ENCODE data around the gene C18orf63.

- TF ChIP-seq, protein P1, sequence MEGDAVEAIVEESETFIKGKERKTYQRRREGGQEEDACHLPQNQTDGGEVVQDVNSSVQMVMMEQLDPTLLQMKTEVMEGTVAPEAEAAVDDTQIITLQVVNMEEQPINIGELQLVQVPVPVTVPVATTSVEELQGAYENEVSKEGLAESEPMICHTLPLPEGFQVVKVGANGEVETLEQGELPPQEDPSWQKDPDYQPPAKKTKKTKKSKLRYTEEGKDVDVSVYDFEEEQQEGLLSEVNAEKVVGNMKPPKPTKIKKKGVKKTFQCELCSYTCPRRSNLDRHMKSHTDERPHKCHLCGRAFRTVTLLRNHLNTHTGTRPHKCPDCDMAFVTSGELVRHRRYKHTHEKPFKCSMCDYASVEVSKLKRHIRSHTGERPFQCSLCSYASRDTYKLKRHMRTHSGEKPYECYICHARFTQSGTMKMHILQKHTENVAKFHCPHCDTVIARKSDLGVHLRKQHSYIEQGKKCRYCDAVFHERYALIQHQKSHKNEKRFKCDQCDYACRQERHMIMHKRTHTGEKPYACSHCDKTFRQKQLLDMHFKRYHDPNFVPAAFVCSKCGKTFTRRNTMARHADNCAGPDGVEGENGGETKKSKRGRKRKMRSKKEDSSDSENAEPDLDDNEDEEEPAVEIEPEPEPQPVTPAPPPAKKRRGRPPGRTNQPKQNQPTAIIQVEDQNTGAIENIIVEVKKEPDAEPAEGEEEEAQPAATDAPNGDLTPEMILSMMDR (IDR thresholded peaks at IDR 0.05): no peak
- no peak for TF ChIP-seq POLR2AphosphoS5 (IDR thresholded peaks at IDR 0.05)
- no peak for TF ChIP-seq EP300 (IDR thresholded peaks at IDR 0.05)
- TF ChIP-seq POLR2A (IDR thresholded peaks at IDR 0.05; ENCODE audit: low read depth): no peak
Measured at GRCh38 chr18:74402806-74403433, 87.3 kb downstream of the C18orf63 start.
